ENCODE measurements around the gene CKLF. TPM values are rescaled to one million over a fixed set of nuclear protein-coding genes. Genes with fewer than 3 reads are reported as not detected.
A peak's percentile ranks its signal among the peaks of the same experiment; 100 is the strongest.

Gene CKLF
- total RNA-seq, 2 donors from 2014 or later: 23.4 to 39.8 TPM

GRCh38 chr16:66549284-66550131, 2.9 kb upstream of the CKLF start, which contains the start of gene TK2:
TK2 (minus strand) TSS chr16:66550122; CDS start chr16:66550061, 61 bp downstream.
- H3K27ac ChIP-seq: peak within 1 kb of the TSS; percentile 86 to 95
- peak within 1 kb of the TSS; percentile 91 for H3K4me3 ChIP-seq
- peaks cover 15 to 62% of the 10 kb centered on the region in 2 donors for H3K4me1 ChIP-seq (ENCODE audit: control insufficient read depth in 1 of 2, low read depth in 2 of 2)
- DNase-seq (ENCODE audit: low spot score): no peak
- TF ChIP-seq CTCF (IDR thresholded peaks at IDR 0.05): peak; percentile 29
- H3K27me3 ChIP-seq (replicated peaks; ENCODE audit: insufficient read depth): no peaks in the 10 kb centered on the region
- H3K9me3 ChIP-seq: no peaks in the 10 kb centered on the region
- peaks cover 3% of the 10 kb centered on the region for H3K36me3 ChIP-seq
- no peak for ATAC-seq (ENCODE audit: insufficient number of reproducible peaks, low FRiP score, low read depth)

GRCh38 chr16:66551348-66551759, 1.0 kb upstream of the CKLF start:
- Histone ChIP-seq H3K27me3 (replicated peaks; ENCODE audit: insufficient read depth) (no peaks in the 10 kb centered on the region), H3K36me3 (no peaks in the 10 kb centered on the region), H3K4me1 (ENCODE audit: control insufficient read depth in 1 of 2, low read depth in 2 of 2) (peaks cover 18 to 66% of the 10 kb centered on the region in 2 donors), H3K27ac (peak overlapping the region; percentile 88 to 91), H3K4me3 (peak overlapping the region; percentile 78), H3K9me3 (no peaks in the 10 kb centered on the region)
- no peak for TF ChIP-seq CTCF (IDR thresholded peaks at IDR 0.05)
- DNase-seq (ENCODE audit: low spot score): no peak
- ATAC-seq (ENCODE audit: insufficient number of reproducible peaks, low FRiP score, low read depth): no peak

DNA sequence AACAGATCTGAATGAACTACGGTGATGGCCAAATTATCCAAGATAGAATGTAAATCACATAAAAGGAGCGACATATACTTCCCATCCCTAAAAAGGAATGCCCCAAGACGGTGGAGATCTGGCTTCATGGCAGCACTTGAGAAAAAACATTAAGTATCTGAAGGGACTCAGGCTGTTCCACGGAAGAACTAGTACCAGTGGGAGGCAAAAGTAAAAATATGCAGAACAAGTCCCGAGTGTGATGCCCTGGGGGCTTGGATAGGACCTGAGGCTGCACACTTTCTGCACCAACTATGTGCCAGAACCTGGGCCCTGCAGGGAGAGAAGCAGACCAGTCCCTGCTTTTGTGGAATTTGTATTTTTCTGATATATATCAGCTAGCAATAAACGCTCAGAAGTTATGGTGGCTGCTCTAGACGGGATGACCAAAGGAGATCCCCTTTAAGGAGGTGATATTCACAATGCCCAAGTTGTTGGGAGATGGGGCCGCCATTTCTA, 539 bp upstream of the CKLF start:
- ATAC-seq (ENCODE audit: insufficient number of reproducible peaks, low FRiP score, low read depth): no peak

DNA sequence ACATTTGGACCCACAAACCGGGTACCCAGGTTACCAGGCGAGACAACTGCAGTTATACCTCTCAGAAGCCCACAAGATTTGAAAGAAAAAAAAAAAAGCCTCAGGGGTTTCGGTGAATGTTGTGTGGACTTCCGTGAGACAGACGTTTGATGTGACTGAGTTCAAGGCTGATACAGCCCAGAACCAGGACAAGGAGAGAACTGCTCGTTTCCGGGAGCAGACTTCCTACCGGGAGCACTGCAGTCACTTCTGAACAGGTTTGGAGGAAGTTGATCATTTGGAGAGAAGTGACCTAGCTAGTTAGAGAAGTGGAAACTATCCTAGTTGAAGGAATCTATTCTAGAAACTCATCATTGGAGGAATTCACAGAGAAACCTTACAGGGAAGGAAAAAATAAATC, 847 bp downstream of the CKLF start:
- Histone ChIP-seq H3K27ac (no peak overlapping the region), H3K36me3 (no peaks in the 10 kb centered on the region), H3K4me3 (peak overlapping the region; percentile 78), H3K4me1 (ENCODE audit: control insufficient read depth in 1 of 2, low read depth in 2 of 2) (peaks cover 18 to 57% of the 10 kb centered on the region in 2 donors), H3K9me3 (no peaks in the 10 kb centered on the region), H3K27me3 (replicated peaks; ENCODE audit: insufficient read depth) (no peaks in the 10 kb centered on the region)
- no peak for TF ChIP-seq CTCF (IDR thresholded peaks at IDR 0.05)
- DNase-seq (ENCODE audit: low spot score): no peak
- no peak for ATAC-seq (ENCODE audit: insufficient number of reproducible peaks, low FRiP score, low read depth)

More for the DNA sequence above, 539 bp upstream of the CKLF start:
- Histone ChIP-seq H3K4me1 (ENCODE audit: control insufficient read depth in 1 of 2, low read depth in 2 of 2) (peaks cover 18 to 64% of the 10 kb centered on the region in 2 donors), H3K27me3 (replicated peaks; ENCODE audit: insufficient read depth) (no peaks in the 10 kb centered on the region), H3K27ac (peak overlapping the region; percentile 88 to 91), H3K4me3 (peak overlapping the region; percentile 78), H3K9me3 (no peaks in the 10 kb centered on the region), H3K36me3 (no peaks in the 10 kb centered on the region)
- DNase-seq (ENCODE audit: low spot score): no peak
- no peak for TF ChIP-seq CTCF (IDR thresholded peaks at IDR 0.05)

- no peaks in the 10 kb centered on the region for H3K27me3 ChIP-seq (replicated peaks; ENCODE audit: insufficient read depth)
- no peaks in the 10 kb centered on the region for H3K9me3 ChIP-seq
- no peak overlapping the region for H3K27ac ChIP-seq
- H3K4me3 ChIP-seq: peak overlapping the region; percentile 78
- DNase-seq (ENCODE audit: low spot score): no peak
- ATAC-seq (ENCODE audit: insufficient number of reproducible peaks, low FRiP score, low read depth): no peak
- H3K4me1 ChIP-seq (ENCODE audit: control insufficient read depth in 1 of 2, low read depth in 2 of 2): peaks cover 11 to 49% of the 10 kb centered on the region in 2 donors
- TF ChIP-seq CTCF (IDR thresholded peaks at IDR 0.05): no peak
- H3K36me3 ChIP-seq: no peaks in the 10 kb centered on the region
Measured at GRCh38 chr16:66554021-66554420, 1.6 kb downstream of the CKLF start.
